GM19397 (cell line): ENCODE data around the gene MLLT6.
A peak's percentile ranks its signal among the peaks of the same experiment; 100 is the strongest.

Experiments used
- ATAC-seq: cut with Tn5 transposase; IDR thresholded peaks from one replicate; pipeline ENCODE4 v1.9.1; 2021; ENCODE audit warnings: mild to moderate bottlenecking, moderate library complexity; ENCODE audit not compliant: unreplicated experiment

MLLT6 gene

GRCh38 chr17:38741461-38741860 is 36.4 kb downstream of the MLLT6 start:
- no peak for ATAC-seq

GRCh38 chr17:38741921-38742410 is 36.9 kb downstream of the MLLT6 start:
- no peak for ATAC-seq

- no peak for ATAC-seq
Measured at GRCh38 chr17:38742411-38743308, 37.6 kb downstream of the MLLT6 start.

- ATAC-seq: no peak
Measured at GRCh38 chr17:38743556-38744171, 38.6 kb downstream of the MLLT6 start.

- ATAC-seq: no peak
Measured at GRCh38 chr17:38745545-38745944, 40.5 kb downstream of the MLLT6 start.

GRCh38 chr17:38746004-38746848 is 41.2 kb downstream of the MLLT6 start:
- no peak for ATAC-seq

GRCh38 chr17:38746849-38747462 is 41.9 kb downstream of the MLLT6 start:
- no peak for ATAC-seq

- no peak for ATAC-seq
Measured at GRCh38 chr17:38747463-38748148, 42.5 kb downstream of the MLLT6 start.

GRCh38 chr17:38748149-38748891 is 43.2 kb downstream of the MLLT6 start, which contains the start of gene PCGF2:
TSS of gene PCGF2 (minus strand) at chr17:38748336. CDS start at chr17:38740402, 7,934 bp downstream.
- ATAC-seq: no peak

GRCh38 chr17:38748892-38749222 is 43.8 kb downstream of the MLLT6 start:
- no peak for ATAC-seq

GRCh38 chr17:38749223-38750043 is 44.4 kb downstream of the MLLT6 start:
- ATAC-seq: no peak

- no peak for ATAC-seq
Measured at GRCh38 chr17:38750044-38750311, 44.9 kb downstream of the MLLT6 start.

- ATAC-seq: no peak
Measured at GRCh38 chr17:38750312-38751121, 45.4 kb downstream of the MLLT6 start.

- no peak for ATAC-seq
Measured at GRCh38 chr17:38751144-38751807, 46.2 kb downstream of the MLLT6 start.

- ATAC-seq: peak; percentile 17
Measured at GRCh38 chr17:38751808-38752307, 46.8 kb downstream of the MLLT6 start.

- peak; percentile 68 for ATAC-seq
Measured at GRCh38 chr17:38752308-38753070, 47.4 kb downstream of the MLLT6 start, which contains the start of gene PSMB3. TSS of gene PSMB3 (plus strand) at chr17:38752741. CDS start at chr17:38752827, 86 bp downstream.
